Hematopoietic multipotent progenitor cell treated with erythropoietin and hydrocortisone succinate and interleukin-3 and kit ligand, for 17 days (in vitro differentiated cells): ENCODE measurements around the gene GDAP2.
"Not testable (repeated sequence)": the region's sequence is repeated elsewhere in the genome, so short reads cannot be mapped to it uniquely, and the experiment has no call there.

Experiments used
- DNase-seq: peaks from one replicate; pipeline ENCODE4 v3.0.0-alpha.2; 2015; ENCODE audit warnings: low spot score

The GDAP2 gene

GRCh38 chr1:117929343-117930172 is at the start of gene GDAP2, which contains the start of gene WDR3:
Gene GDAP2 (minus strand): TSS chr1:117929621. CDS start chr1:117920357, 9,264 bp downstream.
Gene WDR3 (plus strand): TSS chr1:117929739. CDS start chr1:117933320, 3,581 bp downstream.
- DNase-seq, result peak; percentile 95

DNA sequence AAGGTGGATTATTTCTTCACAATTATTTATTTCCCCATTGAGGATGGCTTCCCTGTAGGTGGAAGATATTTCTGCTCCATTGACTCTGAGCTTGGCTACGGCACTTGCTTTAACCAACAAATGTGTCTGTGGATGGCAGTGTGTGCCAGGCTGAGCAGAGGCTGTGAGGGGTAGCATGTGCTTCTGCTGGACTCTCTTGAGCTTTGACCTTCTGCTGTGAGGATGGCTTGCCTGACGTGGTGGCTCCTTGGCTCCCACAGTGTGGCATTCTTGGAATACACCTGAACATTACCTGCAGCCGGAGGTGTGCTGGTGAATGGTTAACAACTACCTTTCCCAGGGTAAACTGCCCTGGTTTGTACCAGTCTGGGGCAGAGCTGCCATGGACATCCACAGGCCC is 47.0 kb upstream of the GDAP2 start:
- no peak for DNase-seq

DNA sequence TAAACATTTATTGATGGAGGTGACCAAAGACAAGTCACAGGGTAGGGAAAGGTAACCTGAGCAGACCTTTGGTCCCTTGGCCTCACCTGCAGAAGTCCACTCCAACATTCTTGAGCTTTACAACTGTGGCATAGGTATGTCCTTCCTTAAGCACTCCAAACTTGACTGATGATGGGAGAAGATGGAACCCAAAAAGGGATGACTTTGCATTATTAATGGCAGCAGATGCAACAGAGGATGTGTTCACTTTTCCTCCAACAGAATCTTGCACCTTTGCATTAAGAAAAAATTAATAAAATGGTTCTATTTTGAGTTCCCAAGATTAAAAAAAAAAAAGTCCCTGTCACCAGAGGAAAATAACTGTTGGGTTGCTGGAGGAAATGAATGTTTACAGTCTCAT is 42.4 kb upstream of the GDAP2 start:
- no peak for DNase-seq

DNA sequence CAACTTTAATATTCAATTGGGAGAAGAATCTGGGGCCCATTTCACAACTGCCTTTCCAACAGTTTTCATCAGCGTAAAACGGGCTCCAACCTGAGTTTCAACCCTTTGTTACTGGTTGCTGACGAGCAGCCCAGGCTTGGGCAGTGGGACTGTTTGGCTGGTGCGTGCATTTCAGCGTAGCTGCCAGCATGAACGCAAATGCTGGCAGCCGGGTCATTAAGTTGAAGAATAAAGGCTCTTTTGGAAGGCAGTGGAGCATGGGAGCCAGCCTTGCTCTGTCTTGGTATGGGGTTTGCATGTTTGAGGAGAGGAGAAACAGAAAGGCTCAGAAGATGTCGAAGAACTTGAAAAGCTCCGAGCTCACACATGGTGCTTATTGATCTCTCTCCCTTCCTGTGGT is 40.8 kb upstream of the GDAP2 start:
- DNase-seq, result no peak

DNA sequence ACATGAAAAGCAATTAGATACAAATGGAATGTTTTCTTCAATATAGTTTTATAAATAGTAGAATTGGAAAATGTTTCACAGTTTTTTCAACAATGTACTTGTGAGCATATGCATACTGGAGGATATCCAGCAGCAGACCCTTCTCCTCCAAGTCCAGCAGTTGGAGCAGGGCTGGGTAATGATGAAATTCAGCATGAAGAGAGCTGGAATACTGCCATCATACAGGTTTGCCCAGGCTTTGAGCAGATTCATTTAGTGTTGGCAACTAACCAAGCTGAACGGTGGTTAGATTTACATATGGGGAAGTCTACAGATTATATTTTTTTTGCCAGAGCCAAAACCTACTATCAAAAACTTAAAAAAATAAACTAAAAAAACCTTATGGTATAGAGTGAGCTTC is 38.5 kb upstream of the GDAP2 start:
- DNase-seq, result no peak

DNA sequence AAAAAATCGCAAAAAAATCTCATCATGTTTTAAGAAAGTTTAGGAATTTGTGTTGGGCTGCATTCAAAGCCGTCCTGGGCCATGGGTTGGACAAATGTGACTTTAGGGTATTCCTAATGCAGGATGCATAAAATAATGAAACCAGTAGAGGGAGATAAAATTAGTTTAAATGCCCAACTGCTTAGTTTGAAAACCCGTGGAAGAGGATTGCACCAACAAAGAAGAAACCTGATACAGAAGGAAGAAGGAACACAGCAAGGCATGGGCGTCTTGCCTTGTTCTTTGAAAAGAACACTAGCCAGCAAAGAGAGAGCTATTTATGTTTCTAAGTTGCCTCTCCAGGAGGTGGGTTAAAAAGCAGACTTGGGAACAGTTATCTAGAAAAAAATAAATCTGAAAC is 38.1 kb upstream of the GDAP2 start:
- DNase-seq, result no peak

GRCh38 chr1:117964290-117965038 is 35.0 kb upstream of the GDAP2 start:
- no peak for DNase-seq

GRCh38 chr1:117959364-117959763 is 29.9 kb upstream of the GDAP2 start:
- no peak for DNase-seq

DNA sequence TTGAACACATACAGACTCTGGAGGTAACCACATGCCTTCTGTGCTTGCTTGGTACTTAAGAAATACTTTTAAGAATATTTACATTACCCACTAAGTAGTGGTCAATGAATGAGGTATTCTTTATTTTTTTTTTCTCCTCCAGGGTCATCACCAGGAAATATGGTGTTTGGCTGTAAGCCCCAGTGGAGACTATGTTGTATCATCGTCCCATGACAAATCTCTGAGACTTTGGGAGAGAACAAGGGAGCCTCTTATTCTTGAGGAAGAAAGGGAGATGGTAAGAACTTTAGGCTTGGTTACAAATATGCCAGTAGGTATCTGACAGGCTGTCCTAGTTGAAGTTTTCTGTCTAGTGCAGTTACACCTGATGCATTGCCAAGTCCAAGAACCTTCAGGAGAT is 23.0 kb upstream of the GDAP2 start:
- DNase-seq, result no peak

DNA sequence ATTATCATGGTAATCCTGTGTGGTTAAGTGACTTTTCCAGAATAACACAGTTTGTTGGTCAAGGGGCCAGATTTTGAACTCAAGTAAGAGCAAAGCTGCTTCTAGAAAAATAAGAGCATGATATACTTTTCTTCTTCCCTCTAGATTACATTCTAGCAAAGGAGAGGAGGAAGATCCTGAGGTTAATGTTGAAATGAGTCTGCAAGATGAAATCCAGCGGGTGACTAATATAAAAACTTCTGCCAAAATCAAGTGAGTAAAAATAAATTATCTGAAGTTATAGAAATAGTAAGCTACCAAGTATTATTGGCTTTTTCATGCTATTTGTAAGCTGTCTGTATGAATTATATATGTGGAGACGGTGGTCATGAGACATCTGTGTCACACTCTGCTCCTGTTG is 12.9 kb upstream of the GDAP2 start:
- DNase-seq, result no peak

GRCh38 chr1:117933769-117934168 is 4.3 kb upstream of the GDAP2 start:
- no peak for DNase-seq

- no peak for DNase-seq
Observed at GRCh38 chr1:117932576-117932975, 3.2 kb upstream of the GDAP2 start.

GRCh38 chr1:117930484-117930883 is 1.1 kb upstream of the GDAP2 start:
- no peak for DNase-seq

- no peak for DNase-seq
Observed at GRCh38 chr1:117930173-117930447, 689 bp upstream of the GDAP2 start.

- peak; percentile 10 for DNase-seq
Observed at GRCh38 chr1:117928881-117929342, 509 bp downstream of the GDAP2 start.

DNA sequence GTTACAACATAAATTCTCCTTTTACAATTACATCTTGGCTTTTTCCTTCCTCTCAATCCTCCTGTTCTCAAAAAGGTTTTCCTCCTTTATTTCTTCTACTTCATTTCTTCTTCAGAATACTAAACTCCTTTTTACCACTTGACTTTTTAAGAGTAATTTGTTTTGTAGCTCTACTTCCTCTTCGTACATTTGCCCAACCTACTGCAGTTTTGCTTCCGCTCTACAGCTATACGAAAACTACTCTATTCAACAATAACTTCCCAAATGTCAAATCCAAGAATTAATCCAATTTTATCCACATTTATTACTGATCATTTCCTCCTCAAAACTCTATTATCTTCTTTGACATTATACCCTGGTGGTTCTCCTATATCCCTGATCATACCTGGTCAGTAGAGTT is 3.4 kb downstream of the GDAP2 start:
- DNase-seq, result no peak

DNA sequence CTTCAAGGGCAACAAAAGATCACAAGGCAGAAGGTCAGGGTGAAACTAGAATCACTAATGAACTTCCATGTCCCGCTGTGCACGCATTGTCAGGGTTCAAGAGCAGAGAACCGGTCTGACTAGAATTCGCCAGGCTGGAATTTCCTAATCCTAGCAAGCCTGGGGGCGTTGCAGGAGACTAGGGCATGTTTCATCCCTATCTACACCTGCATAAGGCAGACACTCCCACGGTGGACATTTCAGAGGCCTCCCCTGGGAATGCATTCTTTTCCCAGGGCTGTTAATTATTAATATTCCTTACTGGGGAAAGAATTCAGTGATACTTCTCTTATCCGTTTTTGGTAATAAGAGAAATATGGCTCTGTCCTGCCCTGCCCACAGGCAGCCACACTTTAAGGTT is 6.7 kb downstream of the GDAP2 start:
- not testable (repeated sequence) for DNase-seq

DNA sequence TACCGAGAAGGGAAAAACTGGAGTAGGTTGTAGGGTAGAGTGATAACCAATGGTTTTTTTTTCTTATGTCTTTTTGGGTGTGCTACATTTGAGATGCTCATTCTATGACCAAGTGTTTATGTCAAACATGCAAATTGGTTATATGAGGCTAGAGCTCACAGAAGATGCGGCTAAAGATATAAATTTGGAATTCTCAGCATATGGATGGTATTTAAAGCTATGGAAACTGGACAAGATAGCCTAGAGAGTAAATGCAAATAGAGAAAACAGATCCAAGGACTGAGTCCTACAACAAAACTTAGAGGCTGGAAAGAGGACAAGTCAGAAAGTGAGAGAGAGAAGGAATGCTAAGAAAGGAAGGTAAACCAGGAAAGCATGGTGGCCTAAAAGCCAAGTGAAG is 7.4 kb downstream of the GDAP2 start:
- DNase-seq, result no peak

- DNase-seq, result no peak
Observed at GRCh38 chr1:117919376-117919775, 10.0 kb downstream of the GDAP2 start.

DNA sequence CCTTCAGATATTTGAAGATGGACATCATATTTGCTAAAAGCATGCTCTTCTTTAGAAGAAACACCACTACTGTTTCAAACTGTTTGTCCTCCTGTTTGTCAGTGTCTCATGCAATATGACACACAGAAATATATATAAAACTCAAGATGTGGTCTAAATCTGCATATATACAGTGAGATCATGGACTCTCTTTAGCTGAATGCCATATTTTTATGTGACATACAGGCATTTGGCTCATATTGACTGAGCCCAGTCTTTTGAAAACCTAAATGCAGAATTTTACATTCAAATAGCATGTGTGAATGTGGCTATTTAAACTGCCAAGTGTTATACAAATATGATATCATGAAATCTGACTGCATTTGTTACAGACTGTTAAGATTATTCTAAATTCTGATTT is 18.4 kb downstream of the GDAP2 start:
- no peak for DNase-seq

DNA sequence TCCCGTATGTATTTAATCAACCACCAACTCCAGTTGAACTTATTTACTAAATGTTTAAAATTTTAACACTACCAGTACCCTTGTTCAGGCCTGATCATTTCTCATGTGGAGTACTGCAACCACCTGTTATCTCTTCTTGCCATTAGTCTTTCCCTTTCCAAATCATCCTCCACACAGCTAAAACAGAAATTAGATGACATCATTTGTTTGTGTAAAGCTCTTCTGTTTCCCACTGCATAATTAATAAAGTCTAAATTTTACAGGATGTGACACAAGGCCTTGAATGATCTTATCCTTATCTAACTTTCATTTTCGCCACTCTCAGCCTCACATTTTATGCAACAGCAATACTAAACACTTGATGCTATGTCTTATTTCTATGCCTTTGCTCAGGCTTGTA is 24.4 kb downstream of the GDAP2 start:
- no peak for DNase-seq

- no peak for DNase-seq
Observed at GRCh38 chr1:117904485-117904884, 24.9 kb downstream of the GDAP2 start.

GRCh38 chr1:117902944-117903343 is 26.5 kb downstream of the GDAP2 start:
- DNase-seq, result no peak

GRCh38 chr1:117899801-117900200 is 29.6 kb downstream of the GDAP2 start:
- no peak for DNase-seq
